Frontal cortex (tissue), 4 donors: Measurements from ENCODE around the gene ATP13A5. TPM values are rescaled to one million over a fixed set of nuclear protein-coding genes. Genes with fewer than 3 reads are reported as not detected.

Experiments used
- DNase-seq, 2 donors: peaks; one replicate each; pipeline ENCODE4 v3.0.0; 2012; ENCODE audit warnings: low spot score in 2 of 2
- FAIRE-seq: peaks from 2 replicates; lab custom pipeline; 2012; peaks lifted over from hg19 to GRCh38; lab: Jason Lieb, UNC
- total RNA-seq: library from RNA; depleted of rRNA; stranded (reverse); fragments of >200 nt; gene quantifications from one replicate; pipeline ENCODE4 v1.2.3, GENCODE V29; 2014
- donor health status: control.
- donor health status: control.
- donor health status: control.

ATP13A5 gene
- total RNA-seq, 1 donor from 2014 or later: 0.41 TPM

GRCh38 chr3:193225302-193226125 lies 153.0 kb downstream of the ATP13A5 start:
- DNase-seq (no peak), FAIRE-seq (no peak)

Other genes starting within 250 kb of the ATP13A5 start
- 18.3 TPM for gene PLAAT1, start 137.5 kb downstream of the ATP13A5 start, total RNA-seq
- 10.2 TPM for gene ATP13A4, start 176.1 kb upstream of the ATP13A5 start, total RNA-seq
- gene OPA1, start 214.5 kb upstream of the ATP13A5 start, total RNA-seq: 136 TPM